ENCODE measurements around the gene GADD45A. TPM values are rescaled to one million over a fixed set of nuclear protein-coding genes. Genes with fewer than 3 reads are reported as not detected.
A peak's percentile ranks its signal among the peaks of the same experiment; 100 is the strongest.
"Not testable (repeated sequence)": the region's sequence is repeated elsewhere in the genome, so short reads cannot be mapped to it uniquely, and the experiment has no call there.

Gene GADD45A
- polyA plus RNA-seq, 3 donors from 2014 or later = 14.3 to 21.6 (median 18.5) TPM

- Mint-ChIP-seq H3K4me1 (no peaks in the 10 kb centered on the region), H3K4me3 (no peak overlapping the region), H3K27me3 (ENCODE audit: low read depth in 3 of 3) (no peaks in the 10 kb centered on the region), H3K9me3 (no peaks in the 10 kb centered on the region), H3K27ac (no peak overlapping the region), H3K36me3 (no peaks in the 10 kb centered on the region)
- DNase-seq = no peak
Observed at GRCh38 chr1:67723620-67724019, 38.6 kb downstream of the GADD45A start.

GRCh38 chr1:67724928-67725560, 40.0 kb downstream of the GADD45A start:
- Mint-ChIP-seq H3K9me3 (no peaks in the 10 kb centered on the region), H3K27ac (no peak overlapping the region), H3K4me3 (no peak overlapping the region)

GRCh38 chr1:67726224-67726623, 41.2 kb downstream of the GADD45A start:
- peaks cover 0 to 2% (median 0%) of the 10 kb centered on the region in 3 donors for H3K27me3 Mint-ChIP-seq (ENCODE audit: low read depth in 3 of 3)
- H3K4me1 Mint-ChIP-seq = no peaks in the 10 kb centered on the region
- H3K36me3 Mint-ChIP-seq = no peaks in the 10 kb centered on the region

More at GRCh38 chr1:67724928-67725560, 40.0 kb downstream of the GADD45A start:
- Mint-ChIP-seq H3K27me3 (ENCODE audit: low read depth in 3 of 3) (peaks cover 0 to 2% (median 0%) of the 10 kb centered on the region in 3 donors), H3K36me3 (no peaks in the 10 kb centered on the region), H3K4me1 (no peaks in the 10 kb centered on the region)
- no peak for DNase-seq

GRCh38 chr1:67729872-67730271, 44.9 kb downstream of the GADD45A start:
- Mint-ChIP-seq H3K4me1 (no peaks in the 10 kb centered on the region), H3K4me3 (no peak overlapping the region), H3K36me3 (no peaks in the 10 kb centered on the region), H3K27me3 (ENCODE audit: low read depth in 3 of 3) (peaks cover 0 to 2% (median 2%) of the 10 kb centered on the region in 3 donors), H3K27ac (no peak overlapping the region), H3K9me3 (no peaks in the 10 kb centered on the region)
- DNase-seq = no peak

More at GRCh38 chr1:67726224-67726623, 41.2 kb downstream of the GADD45A start:
- Mint-ChIP-seq H3K4me3 (no peak overlapping the region), H3K27ac (no peak overlapping the region), H3K9me3 (no peaks in the 10 kb centered on the region)
- DNase-seq = no peak

GRCh38 chr1:67730312-67730711, 45.3 kb downstream of the GADD45A start:
- DNase-seq; H3K27me3 Mint-ChIP-seq (ENCODE audit: low read depth in 3 of 3); H3K36me3 Mint-ChIP-seq; H3K4me3 Mint-ChIP-seq; H3K27ac Mint-ChIP-seq; H3K9me3 Mint-ChIP-seq; H3K4me1 Mint-ChIP-seq: not testable (repeated sequence)

DNA sequence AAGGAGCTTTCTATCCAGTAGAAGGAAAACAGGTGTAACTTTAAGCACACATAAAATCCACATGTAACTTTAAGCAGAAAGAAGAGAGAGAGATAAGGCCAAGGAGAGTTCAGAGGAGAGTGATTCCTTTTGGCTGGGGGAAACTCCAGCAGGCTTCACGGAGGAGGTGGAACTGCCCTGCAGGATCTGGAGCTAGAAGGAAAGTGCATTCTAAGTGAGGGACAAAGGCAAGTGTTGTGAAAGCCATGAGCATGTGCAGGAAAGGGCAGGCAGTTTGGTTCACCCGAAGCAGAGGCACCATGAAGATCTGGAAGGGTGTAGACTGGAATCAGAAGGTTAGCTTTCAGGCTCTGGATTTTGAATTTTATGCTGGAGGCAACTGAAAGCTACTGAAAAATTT, 46.3 kb downstream of the GADD45A start:
- peaks cover 0 to 4% (median 2%) of the 10 kb centered on the region in 3 donors for H3K27me3 Mint-ChIP-seq (ENCODE audit: low read depth in 3 of 3)
- DNase-seq = no peak
- peaks cover 6 to 9% of the 10 kb centered on the region in 2 donors for H3K4me1 Mint-ChIP-seq
- H3K9me3 Mint-ChIP-seq = no peaks in the 10 kb centered on the region
- no peak overlapping the region for H3K4me3 Mint-ChIP-seq
- H3K27ac Mint-ChIP-seq = peak overlapping the region in 1 of 6 donors; percentile 5
- H3K36me3 Mint-ChIP-seq = no peaks in the 10 kb centered on the region

DNA sequence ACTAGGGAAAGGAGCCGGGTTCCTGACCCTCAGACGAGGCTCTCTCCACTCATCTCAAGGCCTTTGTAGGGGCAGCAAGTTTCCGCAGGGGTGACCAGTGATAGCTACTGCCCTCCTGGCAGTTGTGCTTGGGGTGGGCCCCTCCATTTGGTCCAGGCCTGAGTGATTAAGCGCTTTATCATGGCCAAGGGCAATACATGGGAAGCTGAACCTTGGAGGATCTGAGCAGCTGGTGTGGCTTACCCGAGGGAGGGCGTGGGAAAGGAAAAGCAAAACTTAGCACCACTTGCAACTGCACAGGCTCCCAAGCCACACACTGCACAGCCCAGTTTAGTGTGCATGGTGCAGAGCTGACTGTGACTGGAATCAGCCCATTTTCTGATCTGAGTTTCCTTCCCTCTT, 47.8 kb downstream of the GADD45A start:
- no peaks in the 10 kb centered on the region for H3K9me3 Mint-ChIP-seq
- no peak overlapping the region for H3K27ac Mint-ChIP-seq
- DNase-seq = no peak
- H3K4me1 Mint-ChIP-seq = peaks cover 11 to 13% of the 10 kb centered on the region in 2 donors
- no peaks in the 10 kb centered on the region for H3K36me3 Mint-ChIP-seq
- H3K27me3 Mint-ChIP-seq (ENCODE audit: low read depth in 3 of 3) = peaks cover 0 to 4% (median 2%) of the 10 kb centered on the region in 3 donors
- no peak overlapping the region for H3K4me3 Mint-ChIP-seq

- Mint-ChIP-seq H3K27me3 (ENCODE audit: low read depth in 3 of 3) (peaks cover 0 to 5% (median 2%) of the 10 kb centered on the region in 3 donors), H3K4me1 (peaks cover 11 to 13% of the 10 kb centered on the region in 2 donors), H3K36me3 (no peaks in the 10 kb centered on the region), H3K27ac (no peak overlapping the region), H3K4me3 (no peak overlapping the region), H3K9me3 (no peaks in the 10 kb centered on the region)
- DNase-seq = no peak
Observed at GRCh38 chr1:67733681-67734322, 48.8 kb downstream of the GADD45A start.

- no peak for DNase-seq
- no peak overlapping the region for H3K4me3 Mint-ChIP-seq
- peaks cover 0 to 4% (median 2%) of the 10 kb centered on the region in 3 donors for H3K27me3 Mint-ChIP-seq (ENCODE audit: low read depth in 3 of 3)
- H3K27ac Mint-ChIP-seq = no peak overlapping the region
- H3K36me3 Mint-ChIP-seq = no peaks in the 10 kb centered on the region
- peaks cover 11 to 13% of the 10 kb centered on the region in 2 donors for H3K4me1 Mint-ChIP-seq
- no peaks in the 10 kb centered on the region for H3K9me3 Mint-ChIP-seq
Observed at GRCh38 chr1:67734323-67734690, 49.3 kb downstream of the GADD45A start.

DNA sequence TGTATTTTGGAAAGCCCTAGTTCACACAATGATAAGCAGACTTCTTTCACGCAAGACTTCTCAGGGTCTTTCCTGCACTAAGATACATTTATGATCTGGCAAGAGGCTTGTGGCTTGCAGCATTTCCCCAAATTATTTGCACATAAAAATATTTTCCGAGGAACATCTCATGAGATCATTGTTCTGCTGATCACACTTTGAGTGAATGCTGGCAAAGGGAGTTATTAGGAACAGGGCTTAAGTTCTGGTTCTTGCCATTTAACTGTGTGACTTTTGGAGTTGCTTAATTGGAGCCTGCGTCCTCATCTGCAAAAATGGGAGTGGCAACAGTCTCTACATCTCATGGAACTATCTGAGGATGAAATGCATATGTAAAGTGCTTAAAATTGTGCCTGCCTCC, 50.2 kb downstream of the GADD45A start:
- H3K9me3 Mint-ChIP-seq = no peaks in the 10 kb centered on the region
- no peaks in the 10 kb centered on the region for H3K36me3 Mint-ChIP-seq
- H3K27me3 Mint-ChIP-seq (ENCODE audit: low read depth in 3 of 3) = peaks cover 0 to 4% (median 2%) of the 10 kb centered on the region in 3 donors
- H3K4me1 Mint-ChIP-seq = peaks cover 11 to 13% of the 10 kb centered on the region in 2 donors
- no peak overlapping the region for H3K27ac Mint-ChIP-seq
- no peak overlapping the region for H3K4me3 Mint-ChIP-seq
- no peak for DNase-seq

DNA sequence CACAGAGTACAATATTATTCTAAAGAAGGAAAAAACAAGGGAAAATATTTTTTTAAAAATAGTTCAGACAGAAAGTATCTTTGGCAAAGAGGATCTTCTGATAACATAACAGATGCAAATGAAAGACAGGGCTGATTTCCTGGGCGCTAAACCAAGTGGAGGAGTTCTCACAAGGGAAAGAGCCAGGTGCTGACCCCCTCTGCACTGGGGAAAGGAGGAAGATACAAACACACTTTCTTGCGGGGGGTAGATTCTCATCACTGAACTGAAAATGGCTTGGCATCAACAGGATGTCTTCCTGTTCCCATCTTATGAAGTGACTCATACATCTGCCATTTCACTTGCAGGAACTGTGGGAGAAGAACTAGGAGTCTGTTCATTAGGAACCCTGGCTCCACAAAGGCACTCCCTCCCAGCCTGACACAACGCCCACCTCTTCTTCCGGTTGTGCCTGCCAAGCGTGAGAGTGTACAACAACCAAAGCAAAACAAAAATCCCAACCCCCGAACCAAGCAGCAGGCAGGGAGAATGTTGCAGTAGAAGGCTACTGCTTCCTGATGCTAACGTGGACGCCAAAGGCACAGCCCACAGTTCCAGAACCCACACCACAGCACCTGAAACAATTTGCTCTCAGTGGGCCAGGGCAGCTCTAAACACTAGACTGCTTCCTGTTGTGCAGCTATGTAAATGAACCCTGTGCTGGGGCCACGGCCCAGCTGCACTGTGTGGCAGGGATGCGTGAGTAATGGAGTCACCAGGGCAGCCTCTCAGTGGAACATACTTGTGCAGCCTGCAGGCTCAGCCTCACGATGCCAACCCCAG, 51.0 kb downstream of the GADD45A start:
- DNase-seq = peak in 1 of 3 donors; percentile 7
- peaks cover 0 to 4% (median 2%) of the 10 kb centered on the region in 3 donors for H3K27me3 Mint-ChIP-seq (ENCODE audit: low read depth in 3 of 3)
- H3K9me3 Mint-ChIP-seq = no peaks in the 10 kb centered on the region
- H3K27ac Mint-ChIP-seq = peak overlapping the region in 5 of 6 donors; percentile 46 to 78 (median 76)
- peak overlapping the region; percentile 49 to 73 (median 60) for H3K4me3 Mint-ChIP-seq
- peaks cover 11 to 13% of the 10 kb centered on the region in 2 donors for H3K4me1 Mint-ChIP-seq
- H3K36me3 Mint-ChIP-seq = no peaks in the 10 kb centered on the region

- H3K4me3 Mint-ChIP-seq = no peak overlapping the region
- H3K9me3 Mint-ChIP-seq = no peaks in the 10 kb centered on the region
- H3K27ac Mint-ChIP-seq = no peak overlapping the region
- DNase-seq = no peak
- H3K27me3 Mint-ChIP-seq (ENCODE audit: low read depth in 3 of 3) = peaks cover 0 to 4% (median 2%) of the 10 kb centered on the region in 3 donors
- H3K36me3 Mint-ChIP-seq = no peaks in the 10 kb centered on the region
- H3K4me1 Mint-ChIP-seq = peaks cover 11 to 13% of the 10 kb centered on the region in 2 donors
Observed at GRCh38 chr1:67736750-67737149, 51.7 kb downstream of the GADD45A start.

- no peak overlapping the region for H3K4me3 Mint-ChIP-seq
Observed at GRCh38 chr1:67737875-67738274, 52.9 kb downstream of the GADD45A start.

More at GRCh38 chr1:67737875-67738274, 52.9 kb downstream of the GADD45A start:
- DNase-seq = no peak
- H3K27ac Mint-ChIP-seq = no peak overlapping the region
- peaks cover 0 to 4% (median 2%) of the 10 kb centered on the region in 3 donors for H3K27me3 Mint-ChIP-seq (ENCODE audit: low read depth in 3 of 3)
- H3K4me1 Mint-ChIP-seq = peaks cover 11 to 13% of the 10 kb centered on the region in 2 donors
- H3K9me3 Mint-ChIP-seq = no peaks in the 10 kb centered on the region
- H3K36me3 Mint-ChIP-seq = no peaks in the 10 kb centered on the region

All from immature natural killer cell (primary cell).